DOHH2 (cell line): ENCODE data around the gene EPG5.

Experiments used
- EZH2phosphoT487 ChIP-seq: fragments of 200-600 bp; sonication (generic); IDR thresholded peaks from 2 replicates; pipeline ENCODE4 v1.6.1; 2017; ENCODE audit warnings: borderline replicate concordance, mild to moderate bottlenecking, antibody characterized with exemption, low read length, moderate library complexity, mixed read lengths
- TF ChIP-seq, protein P1 (sequence below): fragments of 200-600 bp; sonication (generic); IDR thresholded peaks from one replicate; pipeline ENCODE4 v1.5.1; 2014; ENCODE audit warnings: antibody characterized with exemption, mild to moderate bottlenecking, low read depth, low read length; ENCODE audit not compliant: poor library complexity, severe bottlenecking

- TF ChIP-seq, protein P1, sequence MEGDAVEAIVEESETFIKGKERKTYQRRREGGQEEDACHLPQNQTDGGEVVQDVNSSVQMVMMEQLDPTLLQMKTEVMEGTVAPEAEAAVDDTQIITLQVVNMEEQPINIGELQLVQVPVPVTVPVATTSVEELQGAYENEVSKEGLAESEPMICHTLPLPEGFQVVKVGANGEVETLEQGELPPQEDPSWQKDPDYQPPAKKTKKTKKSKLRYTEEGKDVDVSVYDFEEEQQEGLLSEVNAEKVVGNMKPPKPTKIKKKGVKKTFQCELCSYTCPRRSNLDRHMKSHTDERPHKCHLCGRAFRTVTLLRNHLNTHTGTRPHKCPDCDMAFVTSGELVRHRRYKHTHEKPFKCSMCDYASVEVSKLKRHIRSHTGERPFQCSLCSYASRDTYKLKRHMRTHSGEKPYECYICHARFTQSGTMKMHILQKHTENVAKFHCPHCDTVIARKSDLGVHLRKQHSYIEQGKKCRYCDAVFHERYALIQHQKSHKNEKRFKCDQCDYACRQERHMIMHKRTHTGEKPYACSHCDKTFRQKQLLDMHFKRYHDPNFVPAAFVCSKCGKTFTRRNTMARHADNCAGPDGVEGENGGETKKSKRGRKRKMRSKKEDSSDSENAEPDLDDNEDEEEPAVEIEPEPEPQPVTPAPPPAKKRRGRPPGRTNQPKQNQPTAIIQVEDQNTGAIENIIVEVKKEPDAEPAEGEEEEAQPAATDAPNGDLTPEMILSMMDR, result no peak
- TF ChIP-seq EZH2phosphoT487, result no peak
Measured at GRCh38 chr18:45859334-45859733, 107.8 kb downstream of the EPG5 start.
